Erythroblast (primary cell): ENCODE data around the gene ABI3.

Experiments
- GATA1 ChIP-seq: IDR thresholded peaks from 2 replicates; pipeline ENCODE4 v1.6.1; 2011; ENCODE audit warnings: low read depth, mild to moderate bottlenecking, control low read depth, low read length, moderate library complexity
- POLR2A ChIP-seq: IDR thresholded peaks from 2 replicates; pipeline ENCODE4 v1.6.1; 2011; ENCODE audit warnings: mild to moderate bottlenecking, low read length

- TF ChIP-seq POLR2A, result peak; percentile 44
- TF ChIP-seq GATA1, result no peak
These were observed 18.4 kb upstream of the ABI3 start for GRCh38 chr17:49191917-49192741.
